Adrenal gland (tissue), 5 donors: ENCODE results near the gene GUCY2C.

Experiments
- POLR2A ChIP-seq, 2 donors: fragments of 450-650 bp; IDR thresholded peaks; one replicate each; pipeline ENCODE4 v1.6.1; 2017; ENCODE audit warnings: antibody characterized with exemption in 2 of 2, mild to moderate bottlenecking in 2 of 2, moderate library complexity in 1 of 2
- TF ChIP-seq, protein P1 (sequence below), 6 experiments: fragments of 450-650 bp in 4 of 6; fragments of 200-600 bp in 2 of 6; sonication (generic) in 1 of 6; IDR thresholded peaks; 1 replicate in 5 of 6; 2 replicates in 1 of 6; pipeline versions ENCODE4 v1.5.1 to v1.8.0; 2016 to 2021; ENCODE audit warnings: antibody characterized with exemption in 6 of 6, mild to moderate bottlenecking in 2 of 6, moderate library complexity in 1 of 6
- donor health status: DM: no; HTN: no; CAD: no.

DNA sequence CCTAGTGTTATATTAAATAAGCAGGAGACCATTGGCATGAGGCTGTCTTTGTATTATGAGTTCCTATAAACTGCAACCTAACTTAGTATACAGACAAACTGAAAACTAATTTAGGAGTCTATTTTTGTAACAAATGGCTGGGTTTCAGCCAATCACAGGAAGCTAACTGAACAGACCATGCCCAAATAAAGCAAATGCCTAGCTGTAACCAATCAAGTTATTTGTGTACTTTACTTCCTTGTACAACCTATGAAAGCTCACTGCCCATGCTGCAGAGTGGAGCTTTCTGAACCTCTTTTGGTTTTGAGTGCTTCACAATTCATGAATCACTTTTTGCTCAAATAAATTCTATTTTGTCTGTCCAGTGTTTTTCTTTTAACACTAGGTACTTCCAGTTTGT is 41.6 kb downstream of the GUCY2C start:
- TF ChIP-seq POLR2A (IDR thresholded peaks at IDR 0.05), result no peak
- TF ChIP-seq, protein P1, sequence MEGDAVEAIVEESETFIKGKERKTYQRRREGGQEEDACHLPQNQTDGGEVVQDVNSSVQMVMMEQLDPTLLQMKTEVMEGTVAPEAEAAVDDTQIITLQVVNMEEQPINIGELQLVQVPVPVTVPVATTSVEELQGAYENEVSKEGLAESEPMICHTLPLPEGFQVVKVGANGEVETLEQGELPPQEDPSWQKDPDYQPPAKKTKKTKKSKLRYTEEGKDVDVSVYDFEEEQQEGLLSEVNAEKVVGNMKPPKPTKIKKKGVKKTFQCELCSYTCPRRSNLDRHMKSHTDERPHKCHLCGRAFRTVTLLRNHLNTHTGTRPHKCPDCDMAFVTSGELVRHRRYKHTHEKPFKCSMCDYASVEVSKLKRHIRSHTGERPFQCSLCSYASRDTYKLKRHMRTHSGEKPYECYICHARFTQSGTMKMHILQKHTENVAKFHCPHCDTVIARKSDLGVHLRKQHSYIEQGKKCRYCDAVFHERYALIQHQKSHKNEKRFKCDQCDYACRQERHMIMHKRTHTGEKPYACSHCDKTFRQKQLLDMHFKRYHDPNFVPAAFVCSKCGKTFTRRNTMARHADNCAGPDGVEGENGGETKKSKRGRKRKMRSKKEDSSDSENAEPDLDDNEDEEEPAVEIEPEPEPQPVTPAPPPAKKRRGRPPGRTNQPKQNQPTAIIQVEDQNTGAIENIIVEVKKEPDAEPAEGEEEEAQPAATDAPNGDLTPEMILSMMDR (IDR thresholded peaks at IDR 0.05), result no peak
